GM21529 (cell line): Measurements from ENCODE around the gene IP6K2.

Experiments used
- ATAC-seq: cut with Tn5 transposase; IDR thresholded peaks from one replicate; pipeline ENCODE4 v1.9.1; 2021; ENCODE audit not compliant: unreplicated experiment

IP6K2 gene

GRCh38 chr3:48642605-48643004 lies 74.4 kb downstream of the IP6K2 start:
- no peak for ATAC-seq

- no peak for ATAC-seq
Measured at GRCh38 chr3:48641396-48641795, 75.6 kb downstream of the IP6K2 start.

- ATAC-seq, result no peak
Measured at GRCh38 chr3:48639944-48640606, 76.9 kb downstream of the IP6K2 start.
